Epithelial cell of esophagus (primary cell): ENCODE measurements around the gene AOC2.
"Not testable (repeated sequence)": the region's sequence is repeated elsewhere in the genome, so short reads cannot be mapped to it uniquely, and the experiment has no call there.

Source experiments
- DNase-seq: peaks from one replicate; pipeline ENCODE4 v3.0.0; 2010; ENCODE audit warnings: low read depth
- H3K4me3 ChIP-seq: 2 replicates; pipeline ENCODE4 v1.5.1; 2011; ENCODE audit warnings: mild to moderate bottlenecking, low read length, control low read depth
- CTCF ChIP-seq: IDR thresholded peaks from 2 replicates; pipeline ENCODE4 v1.5.1; 2011; ENCODE audit warnings: low read depth, mild to moderate bottlenecking, low read length, control low read depth, inconsistent platforms; ENCODE audit not compliant: insufficient read depth; ENCODE audit errors: missing control alignments

AOC2 gene

GRCh38 chr17:42898147-42898811, 53.9 kb downstream of the AOC2 start:
- no peak for DNase-seq
- TF ChIP-seq CTCF = no peak
- H3K4me3 ChIP-seq = no peak overlapping the region

- H3K4me3 ChIP-seq, DNase-seq: not testable (repeated sequence)
These were observed 55.6 kb downstream of the AOC2 start for GRCh38 chr17:42899981-42900380.
